ENCODE data around the gene ADAM22. TPM values are rescaled to one million over a fixed set of nuclear protein-coding genes. Genes with fewer than 3 reads are reported as not detected.

ADAM22 gene
- total RNA-seq, 1 donor = 7.0 TPM

GRCh38 chr7:88205179-88205578 is 271.1 kb downstream of the ADAM22 start:
- no peak for DNase-seq (ENCODE audit: low read depth in 2 of 3, low spot score in 2 of 3)

- no peak for DNase-seq (ENCODE audit: low read depth in 2 of 3, low spot score in 2 of 3)
These were observed 272.2 kb downstream of the ADAM22 start for GRCh38 chr7:88206254-88206653.

- no peak for DNase-seq (ENCODE audit: low read depth in 2 of 3, low spot score in 2 of 3)
These were observed 274.5 kb downstream of the ADAM22 start for GRCh38 chr7:88208521-88208920.

- DNase-seq (ENCODE audit: low read depth in 2 of 3, low spot score in 2 of 3) = no peak
These were observed 278.9 kb downstream of the ADAM22 start for GRCh38 chr7:88212918-88213317.

- DNase-seq (ENCODE audit: low read depth in 2 of 3, low spot score in 2 of 3) = no peak
These were observed 280.4 kb downstream of the ADAM22 start for GRCh38 chr7:88214456-88214855.

GRCh38 chr7:88215295-88215694 is 281.2 kb downstream of the ADAM22 start:
- no peak for DNase-seq (ENCODE audit: low read depth in 2 of 3, low spot score in 2 of 3)

- no peak for DNase-seq (ENCODE audit: low read depth in 2 of 3, low spot score in 2 of 3)
These were observed 282.2 kb downstream of the ADAM22 start for GRCh38 chr7:88216276-88216675.

- peak in 2 of 3 donors; percentile 18 to 49 for DNase-seq (ENCODE audit: low read depth in 2 of 3, low spot score in 2 of 3)
These were observed 283.8 kb downstream of the ADAM22 start for GRCh38 chr7:88217675-88218428.

GRCh38 chr7:88218429-88218745 is 284.3 kb downstream of the ADAM22 start:
- no peak for DNase-seq (ENCODE audit: low read depth in 2 of 3, low spot score in 2 of 3)

- DNase-seq (ENCODE audit: low read depth in 2 of 3, low spot score in 2 of 3) = peak in 2 of 3 donors; percentile 58 to 71
These were observed 285.0 kb downstream of the ADAM22 start for GRCh38 chr7:88218836-88219605.

- peak; percentile 85 to 92 (median 91) for DNase-seq (ENCODE audit: low read depth in 2 of 3, low spot score in 2 of 3)
These were observed 286.0 kb downstream of the ADAM22 start, which contains the start of gene SRI for GRCh38 chr7:88219781-88220747. Gene SRI, minus strand, starts transcription at chr7:88220038. Its CDS starts 12 bp downstream, at chr7:88220026.

GRCh38 chr7:88223265-88223664 is 289.2 kb downstream of the ADAM22 start:
- DNase-seq (ENCODE audit: low read depth in 2 of 3, low spot score in 2 of 3) = no peak

GRCh38 chr7:88224601-88225275 is 290.7 kb downstream of the ADAM22 start:
- DNase-seq (ENCODE audit: low read depth in 2 of 3, low spot score in 2 of 3) = peak in 2 of 3 donors; percentile 33 to 74

- DNase-seq (ENCODE audit: low read depth in 2 of 3, low spot score in 2 of 3) = no peak
These were observed 292.1 kb downstream of the ADAM22 start for GRCh38 chr7:88226201-88226600.

GRCh38 chr7:88226886-88227516 is 292.9 kb downstream of the ADAM22 start:
- no peak for DNase-seq (ENCODE audit: low read depth in 2 of 3, low spot score in 2 of 3)

GRCh38 chr7:88229302-88229995 is 295.4 kb downstream of the ADAM22 start:
- DNase-seq (ENCODE audit: low read depth in 2 of 3, low spot score in 2 of 3) = no peak

- no peak for DNase-seq (ENCODE audit: low read depth in 2 of 3, low spot score in 2 of 3)
These were observed 296.6 kb downstream of the ADAM22 start for GRCh38 chr7:88230646-88231045.

- no peak for DNase-seq (ENCODE audit: low read depth in 2 of 3, low spot score in 2 of 3)
These were observed 299.8 kb downstream of the ADAM22 start for GRCh38 chr7:88233828-88234227.

- no peak for DNase-seq (ENCODE audit: low read depth in 2 of 3, low spot score in 2 of 3)
These were observed 305.8 kb downstream of the ADAM22 start for GRCh38 chr7:88239852-88240251.
